K562 (cell line): Measurements from ENCODE around the gene PGGHG. TPM values are rescaled to one million over a fixed set of nuclear protein-coding genes. Genes with fewer than 3 reads are reported as not detected.
A peak's percentile ranks its signal among the peaks of the same experiment; 100 is the strongest.

Experiments
- CEBPB ChIP-seq: fragments of 450-650 bp; IDR thresholded peaks from 2 replicates; pipeline ENCODE4 v1.6.1; 2016; ENCODE audit warnings: missing genetic modification characterization, missing compliant biosample characterization
- CHD1 ChIP-seq: fragments of 200-600 bp; sonication (generic); IDR thresholded peaks from one replicate; pipeline ENCODE4 v1.6.1; 2012; ENCODE audit warnings: mild to moderate bottlenecking, moderate library complexity, low read length, inconsistent platforms
- DMBX1 ChIP-seq: fragments of 250-450 bp; sonication (Bioruptor Pico); IDR thresholded peaks from 2 replicates; pipeline ENCODE4 v1.8.0; 2022; ENCODE audit warnings: inconsistent platforms, mild to moderate bottlenecking, moderate library complexity, borderline replicate concordance
- FIP1L1 ChIP-seq: fragments of 200-400 bp; formaldehyde crosslinking; IDR thresholded peaks from 2 replicates; pipeline ENCODE4 v1.6.1; 2018; ENCODE audit warnings: mild to moderate bottlenecking, low read depth, low read length; ENCODE audit not compliant: poor library complexity, severe bottlenecking
- HNRNPH1 ChIP-seq: fragments of 200-400 bp; formaldehyde crosslinking; optimal IDR thresholded peaks from 2 replicates; pipeline ENCODE3; 2017; ENCODE audit warnings: low read depth, mild to moderate bottlenecking, low read length, moderate library complexity
- NFIX ChIP-seq: fragments of 250-450 bp; sonication (Bioruptor Pico); IDR thresholded peaks from 2 replicates; pipeline ENCODE4 v1.4.0; 2020; ENCODE audit warnings: low read depth, mild to moderate bottlenecking, moderate library complexity
- PRDM10 ChIP-seq: fragments of 450-650 bp; IDR thresholded peaks from 2 replicates; pipeline ENCODE4 v1.6.1; 2018; ENCODE audit not compliant: partially characterized antibody
- RREB1 ChIP-seq: fragments of 250-450 bp; sonication (Bioruptor Pico); IDR thresholded peaks from 2 replicates; pipeline ENCODE4 v1.4.0; 2020
- SFPQ ChIP-seq: fragments of 200-400 bp; formaldehyde crosslinking; IDR thresholded peaks from 2 replicates; pipeline ENCODE4 v1.6.1; 2017; ENCODE audit warnings: mild to moderate bottlenecking, low read depth, low read length, moderate library complexity
- ZFP30 ChIP-seq: fragments of 250-450 bp; sonication (Bioruptor Pico); IDR thresholded peaks from 2 replicates; pipeline ENCODE4 v1.8.0; 2022; ENCODE audit warnings: moderate library complexity, mild to moderate bottlenecking, inconsistent platforms, borderline replicate concordance
- ZFX ChIP-seq: sonication (generic); formaldehyde crosslinking; IDR thresholded peaks from 2 replicates; pipeline ENCODE4 v1.8.0; 2022; ENCODE audit warnings: mild to moderate bottlenecking, missing genetic modification reagents, moderate library complexity
- ZNF280B ChIP-seq: fragments of 250-450 bp; sonication (Bioruptor Pico); IDR thresholded peaks from 2 replicates; pipeline ENCODE4 v1.5.1; 2021; ENCODE audit warnings: mild to moderate bottlenecking
- ZNF695 ChIP-seq: fragments of 450-650 bp; formaldehyde crosslinking; IDR thresholded peaks from 2 replicates; pipeline ENCODE4 v1.4.0; 2020; ENCODE audit warnings: mild to moderate bottlenecking, moderate library complexity
- polyA plus RNA-seq, 8 experiments: library from polyadenylated mRNA; depleted of rRNA in 4 of 8; stranded (reverse) in 5 of 8; unstranded in 3 of 8; fragments of >200 nt; fragmentation: Nextera tagmentation in 2 of 8; fragmentation: Illumina TruSeq in 1 of 8; extraction: Ambion mirVana in 2 of 8; extraction: Trizol in 1 of 8; gene quantifications; 2 replicates each; pipeline versions ENCODE4 v1.2.1 to v1.2.3, GENCODE V29; 2011 to 2014; ENCODE audit warnings: inconsistent platforms in 1 of 8, missing spikeins in 1 of 8
- total RNA-seq, 7 experiments: library from RNA; depleted of rRNA in 6 of 7; stranded (reverse); fragments of >200 nt in 6 of 7; fragmentation: Illumina TruSeq in 2 of 7; extraction: Trizol in 2 of 7; gene quantifications; 2 replicates each; pipeline versions ENCODE4 v1.2.1 to v1.2.3, GENCODE V29; 2011 to 2021; ENCODE audit warnings: low replicate concordance in 1 of 7

PGGHG gene
- total and polyA plus RNA-seq, 9 of the 15 experiments (the other 6 are each of a cell fraction or from before 2014, with no cell fraction given): 0.38 to 85.1 (median 18.1) TPM

GRCh38 chr11:316031-316701, 27.2 kb downstream of the PGGHG start (continued):
- no peak for TF ChIP-seq NFIX (CRISPR knock-in tag)
- TF ChIP-seq ZFX (CRISPR knock-in tag): peak; percentile 71
- TF ChIP-seq ZNF280B: no peak
- TF ChIP-seq CEBPB (tag): no peak
- peak; percentile 86 for TF ChIP-seq FIP1L1
- no peak for TF ChIP-seq DMBX1
- no peak for TF ChIP-seq ZNF695
- TF ChIP-seq HNRNPH1: no peak
- no peak for TF ChIP-seq SFPQ
- TF ChIP-seq PRDM10: peak; percentile 72
- no peak for TF ChIP-seq ZFP30 (CRISPR knock-in tag)
- TF ChIP-seq RREB1: no peak
- TF ChIP-seq CHD1: peak; percentile 80
